ENCODE measurements around the gene TTC33.

Gene TTC33

DNA sequence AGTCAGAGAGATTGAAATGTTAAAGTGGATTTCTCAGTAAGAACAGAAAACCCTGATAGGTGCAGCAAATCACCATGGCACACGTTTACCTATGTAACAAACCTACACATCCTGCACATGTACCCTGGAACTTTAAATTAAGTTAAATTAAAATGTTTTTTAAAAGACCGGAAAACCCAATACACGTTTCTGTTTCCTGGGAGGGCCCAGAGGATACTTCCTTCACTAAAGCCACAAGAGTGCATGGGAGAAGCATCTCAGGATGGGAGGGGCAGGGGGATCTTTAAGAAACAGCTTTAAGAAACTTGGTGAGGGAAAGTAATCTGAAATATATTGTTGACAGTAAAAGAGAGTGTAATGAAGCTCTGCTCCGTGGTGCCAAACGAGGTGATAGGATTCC lies 240.8 kb downstream of the TTC33 start:
- no peak for DNase-seq (ENCODE audit: low read depth)

DNA sequence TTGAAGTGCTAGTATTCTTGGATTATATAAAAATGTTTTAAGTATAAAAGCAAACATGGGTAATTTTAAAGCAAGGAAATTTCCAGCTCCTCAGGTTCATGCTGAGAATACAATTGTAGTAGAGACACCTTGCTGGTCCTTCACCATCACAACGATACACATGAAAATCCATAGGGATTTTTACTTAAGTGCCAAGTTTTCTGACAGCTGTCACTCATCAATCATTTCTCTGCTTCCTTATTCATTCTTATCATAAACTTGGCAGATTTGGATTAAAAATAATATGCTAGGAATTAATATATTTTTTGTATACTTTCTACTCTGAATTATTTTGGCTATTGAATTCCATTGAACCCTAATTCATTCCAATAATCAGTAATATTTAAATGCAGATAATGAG lies 244.0 kb downstream of the TTC33 start:
- no peak for DNase-seq (ENCODE audit: low read depth)

- DNase-seq (ENCODE audit: low read depth), result no peak
These were observed 248.7 kb downstream of the TTC33 start for GRCh38 chr5:40507095-40507494.

DNA sequence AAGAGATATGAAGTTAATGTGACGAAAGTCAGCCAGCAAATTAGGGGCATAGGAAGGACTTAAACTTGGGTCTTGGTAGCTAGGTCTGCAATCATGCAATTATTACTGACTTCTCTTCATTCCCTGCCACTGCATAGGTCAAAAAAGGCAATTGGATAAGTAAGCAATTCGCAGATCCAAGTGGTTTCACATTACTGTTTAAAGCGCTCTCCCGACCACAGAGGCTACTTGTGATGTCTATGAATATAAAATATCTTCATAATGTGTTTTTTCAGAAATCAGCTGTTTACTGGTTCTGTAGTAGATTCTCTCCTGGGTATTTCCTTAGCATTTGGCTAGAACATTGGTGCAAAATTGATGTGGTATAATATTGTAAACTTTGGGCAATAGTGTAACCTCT lies 250.7 kb downstream of the TTC33 start:
- no peak for DNase-seq (ENCODE audit: low read depth)

- no peak for DNase-seq (ENCODE audit: low read depth)
These were observed 252.3 kb downstream of the TTC33 start for GRCh38 chr5:40503439-40503838.

DNA sequence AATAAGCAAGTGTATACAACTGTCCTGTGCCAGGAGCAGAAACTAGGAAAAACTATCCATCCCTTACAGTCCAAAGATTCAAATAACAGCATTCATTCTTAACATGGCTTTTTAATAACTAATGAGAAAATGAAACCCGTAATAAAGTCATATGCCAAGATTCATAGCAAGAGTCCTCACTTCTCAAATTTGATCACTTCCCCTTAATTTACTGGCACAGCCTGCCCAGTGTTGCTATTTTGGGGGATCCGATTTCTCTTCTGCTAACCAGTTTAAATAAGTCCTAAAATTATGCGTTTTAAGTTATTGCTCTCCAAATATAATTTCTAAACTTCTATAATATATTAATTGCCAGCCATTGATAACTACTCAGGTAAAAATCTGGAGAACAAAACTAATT lies 253.0 kb downstream of the TTC33 start:
- DNase-seq (ENCODE audit: low read depth), result no peak

GRCh38 chr5:40501711-40502444 lies 253.9 kb downstream of the TTC33 start:
- no peak for DNase-seq (ENCODE audit: low read depth)

- DNase-seq (ENCODE audit: low read depth), result no peak
These were observed 256.1 kb downstream of the TTC33 start for GRCh38 chr5:40499518-40500273.

GRCh38 chr5:40499007-40499406 lies 256.8 kb downstream of the TTC33 start:
- DNase-seq (ENCODE audit: low read depth), result no peak

- DNase-seq (ENCODE audit: low read depth), result no peak
These were observed 258.2 kb downstream of the TTC33 start for GRCh38 chr5:40497573-40497972.

DNA sequence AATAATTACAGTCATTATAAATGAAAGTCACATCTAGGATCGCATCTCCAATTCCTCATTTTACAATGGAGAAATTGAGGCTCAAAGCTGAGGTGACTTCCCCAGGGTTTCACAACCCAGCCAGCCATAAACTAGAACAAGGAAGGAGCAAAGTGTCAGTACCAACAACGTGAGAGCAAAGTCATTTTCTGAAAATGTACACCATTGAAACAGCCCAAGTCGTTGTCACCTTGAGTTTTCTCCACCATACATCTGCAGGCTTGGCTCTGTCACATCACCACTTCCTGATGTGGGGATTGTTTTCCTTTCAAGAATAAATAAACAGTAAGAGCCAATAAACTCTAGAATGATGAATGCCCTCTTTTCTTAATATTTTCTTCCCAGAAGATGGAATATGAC lies 260.5 kb downstream of the TTC33 start:
- DNase-seq (ENCODE audit: low read depth), result no peak

GRCh38 chr5:40494631-40495236 lies 261.0 kb downstream of the TTC33 start:
- DNase-seq (ENCODE audit: low read depth), result no peak

GRCh38 chr5:40492056-40492455 lies 263.7 kb downstream of the TTC33 start:
- no peak for DNase-seq (ENCODE audit: low read depth)

DNA sequence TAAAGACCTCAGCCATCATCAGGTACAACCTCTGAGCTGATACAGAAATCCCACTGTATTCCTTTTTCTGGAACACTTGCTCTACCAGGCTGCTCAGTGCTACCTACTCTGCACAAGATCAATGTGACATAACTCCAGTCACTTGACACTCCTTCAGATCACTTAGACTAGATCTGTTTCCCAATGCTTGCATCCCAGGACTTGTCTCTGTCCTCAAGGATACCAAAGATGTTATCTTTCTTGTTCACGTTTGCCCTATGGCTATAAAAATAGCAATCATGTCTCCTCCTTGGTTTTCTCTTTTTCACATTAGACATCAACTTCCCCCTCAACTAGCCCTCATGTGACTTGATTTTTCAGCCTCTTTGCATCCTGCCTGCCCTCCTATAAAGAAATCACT lies 264.1 kb downstream of the TTC33 start:
- no peak for DNase-seq (ENCODE audit: low read depth)

GRCh38 chr5:40490464-40491111 lies 265.2 kb downstream of the TTC33 start:
- no peak for DNase-seq (ENCODE audit: low read depth)

DNA sequence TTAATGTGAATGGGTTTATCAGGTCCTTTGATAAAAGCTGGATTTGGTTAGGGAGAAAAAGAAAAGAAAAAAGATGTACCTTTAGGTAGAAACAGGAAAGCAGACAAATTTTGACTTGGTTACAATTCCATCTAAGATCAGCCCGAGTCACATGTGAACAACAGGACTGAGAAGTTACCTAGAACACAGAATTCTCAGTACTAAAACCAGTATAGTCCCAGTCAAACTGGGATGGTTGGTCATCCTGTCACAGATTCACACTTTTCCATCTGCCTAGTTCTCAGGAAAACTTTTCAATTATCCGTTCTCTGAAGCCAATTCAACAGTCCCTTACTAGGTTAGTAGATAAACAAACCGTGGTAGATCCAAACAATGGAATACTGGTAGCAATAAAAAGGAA lies 266.3 kb downstream of the TTC33 start:
- DNase-seq (ENCODE audit: low read depth), result no peak

- peak; percentile 32 for DNase-seq (ENCODE audit: low read depth)
These were observed 269.1 kb downstream of the TTC33 start for GRCh38 chr5:40486437-40487275.

- DNase-seq (ENCODE audit: low read depth), result no peak
These were observed 270.5 kb downstream of the TTC33 start for GRCh38 chr5:40485021-40485998.

DNA sequence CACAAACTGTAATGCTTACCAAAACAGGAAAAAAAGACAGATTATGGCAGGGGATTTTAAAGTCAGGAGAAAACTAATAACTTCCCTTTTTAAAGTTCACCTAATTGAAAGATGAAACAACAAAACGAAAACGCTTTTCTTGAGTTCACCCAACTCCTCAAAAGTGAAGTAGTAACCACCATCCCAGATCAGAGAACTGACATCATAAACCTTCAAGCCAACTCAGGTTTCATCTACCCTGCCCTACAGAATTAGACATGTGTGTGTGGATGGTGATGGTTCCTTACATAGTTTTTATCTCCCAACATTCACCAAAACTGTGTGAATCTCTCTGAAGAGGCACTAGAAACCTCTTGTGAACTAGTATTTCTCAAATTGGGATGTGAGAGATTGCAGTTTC lies 271.3 kb downstream of the TTC33 start:
- DNase-seq (ENCODE audit: low read depth), result no peak

GRCh38 chr5:40483316-40483715 lies 272.4 kb downstream of the TTC33 start:
- no peak for DNase-seq (ENCODE audit: low read depth)

GRCh38 chr5:40481241-40481640 lies 274.5 kb downstream of the TTC33 start:
- no peak for DNase-seq (ENCODE audit: low read depth)

Measured in activated T-cell treated with anti-CD3 and anti-CD28 coated beads for 48 hours (primary cell).